ENCODE measurements around the gene ANKS1B. TPM values are rescaled to one million over a fixed set of nuclear protein-coding genes. Genes with fewer than 3 reads are reported as not detected.

The ANKS1B gene
- total RNA-seq, 1 donor from 2014 or later = 5.6 TPM

- no peak for DNase-seq (ENCODE audit: low read depth, low spot score)
- no peak overlapping the region for H3K4me3 Mint-ChIP-seq
- TF ChIP-seq CTCF (conservative IDR thresholded peaks at IDR 0.05) = no peak
- no peak overlapping the region for H3K27ac Mint-ChIP-seq (ENCODE audit: unreplicated experiment)
- H3K36me3 Mint-ChIP-seq (ENCODE audit: low read depth) = peaks cover 8% of the 10 kb centered on the region
- no peaks in the 10 kb centered on the region for H3K27me3 Mint-ChIP-seq (ENCODE audit: low read depth)
- no peaks in the 10 kb centered on the region for H3K4me1 Mint-ChIP-seq
- peaks cover 20% of the 10 kb centered on the region for H3K9me3 Mint-ChIP-seq
These were observed 432.7 kb downstream of the ANKS1B start for GRCh38 chr12:99552022-99552421.

- Mint-ChIP-seq H3K9me3 (peaks cover under 1% of the 10 kb centered on the region), H3K27me3 (ENCODE audit: low read depth) (no peaks in the 10 kb centered on the region), H3K4me1 (no peaks in the 10 kb centered on the region), H3K27ac (ENCODE audit: unreplicated experiment) (no peak overlapping the region), H3K36me3 (ENCODE audit: low read depth) (no peaks in the 10 kb centered on the region), H3K4me3 (no peak overlapping the region)
- TF ChIP-seq CTCF (conservative IDR thresholded peaks at IDR 0.05) = no peak
- no peak for DNase-seq (ENCODE audit: low read depth, low spot score)
These were observed 435.1 kb downstream of the ANKS1B start for GRCh38 chr12:99549651-99550050.

GRCh38 chr12:99549196-99549595 lies 435.5 kb downstream of the ANKS1B start:
- no peaks in the 10 kb centered on the region for H3K36me3 Mint-ChIP-seq (ENCODE audit: low read depth)
- no peaks in the 10 kb centered on the region for H3K9me3 Mint-ChIP-seq
- no peak overlapping the region for H3K4me3 Mint-ChIP-seq
- H3K27me3 Mint-ChIP-seq (ENCODE audit: low read depth) = no peaks in the 10 kb centered on the region
- no peak for DNase-seq (ENCODE audit: low read depth, low spot score)
- no peak overlapping the region for H3K27ac Mint-ChIP-seq (ENCODE audit: unreplicated experiment)
- no peaks in the 10 kb centered on the region for H3K4me1 Mint-ChIP-seq
- no peak for TF ChIP-seq CTCF (conservative IDR thresholded peaks at IDR 0.05)

GRCh38 chr12:99544457-99544856 lies 440.3 kb downstream of the ANKS1B start:
- Mint-ChIP-seq H3K27me3 (ENCODE audit: low read depth) (no peaks in the 10 kb centered on the region), H3K4me1 (no peaks in the 10 kb centered on the region), H3K9me3 (peaks cover 2% of the 10 kb centered on the region), H3K27ac (ENCODE audit: unreplicated experiment) (no peak overlapping the region), H3K36me3 (ENCODE audit: low read depth) (no peaks in the 10 kb centered on the region), H3K4me3 (no peak overlapping the region)
- DNase-seq (ENCODE audit: low read depth, low spot score) = no peak
- no peak for TF ChIP-seq CTCF (conservative IDR thresholded peaks at IDR 0.05)

GRCh38 chr12:99529966-99530365 lies 454.8 kb downstream of the ANKS1B start:
- no peak for DNase-seq (ENCODE audit: low read depth, low spot score)
- no peak for TF ChIP-seq CTCF (conservative IDR thresholded peaks at IDR 0.05)
- Mint-ChIP-seq H3K9me3 (no peaks in the 10 kb centered on the region), H3K27me3 (ENCODE audit: low read depth) (no peaks in the 10 kb centered on the region), H3K27ac (ENCODE audit: unreplicated experiment) (no peak overlapping the region), H3K4me3 (no peak overlapping the region), H3K36me3 (ENCODE audit: low read depth) (no peaks in the 10 kb centered on the region), H3K4me1 (no peaks in the 10 kb centered on the region)

GRCh38 chr12:99528478-99528877 lies 456.3 kb downstream of the ANKS1B start:
- Mint-ChIP-seq H3K27me3 (ENCODE audit: low read depth) (no peaks in the 10 kb centered on the region), H3K4me1 (no peaks in the 10 kb centered on the region), H3K27ac (ENCODE audit: unreplicated experiment) (no peak overlapping the region), H3K36me3 (ENCODE audit: low read depth) (no peaks in the 10 kb centered on the region), H3K4me3 (no peak overlapping the region), H3K9me3 (no peaks in the 10 kb centered on the region)
- no peak for DNase-seq (ENCODE audit: low read depth, low spot score)
- TF ChIP-seq CTCF (conservative IDR thresholded peaks at IDR 0.05) = no peak
